Measurements from ENCODE around the gene RASA3. TPM values are rescaled to one million over a fixed set of nuclear protein-coding genes. Genes with fewer than 3 reads are reported as not detected.
"Not testable (repeated sequence)": the region's sequence is repeated elsewhere in the genome, so short reads cannot be mapped to it uniquely, and the experiment has no call there.

RASA3 gene
- polyA plus RNA-seq, 1 donor from 2014 or later, result 8.5 TPM

- no peak overlapping the region for H3K4me3 ChIP-seq (ENCODE audit: low read length)
- H3K4me2 ChIP-seq (ENCODE audit: low read length), result no peak overlapping the region
- H3K27me3 ChIP-seq (ENCODE audit: insufficient read depth, low read depth, low read length), result no peaks in the 10 kb centered on the region
- no peak overlapping the region for H3K27ac ChIP-seq (ENCODE audit: low read length)
- no peaks in the 10 kb centered on the region for H3F3A ChIP-seq (ENCODE audit: insufficient read depth, low read length, poor library complexity, severe bottlenecking)
- no peak overlapping the region for H3K9ac ChIP-seq (ENCODE audit: low read length)
- TF ChIP-seq EP300 (conservative IDR thresholded peaks at IDR 0.05; ENCODE audit: poor library complexity, severe bottlenecking) (no peak), CTCF (IDR thresholded peaks at IDR 0.05; ENCODE audit: poor library complexity, severe bottlenecking) (no peak), RAD21 (conservative IDR thresholded peaks at IDR 0.05) (no peak), MXI1 (conservative IDR thresholded peaks at IDR 0.05; ENCODE audit: poor library complexity, severe bottlenecking) (no peak)
- H2AFZ ChIP-seq (ENCODE audit: low read depth, low read length), result no peak overlapping the region
- H3K36me3 ChIP-seq (ENCODE audit: insufficient read depth, low read length), result no peaks in the 10 kb centered on the region
- no peaks in the 10 kb centered on the region for H4K20me1 ChIP-seq (ENCODE audit: insufficient read depth)
- peaks cover under 1% of the 10 kb centered on the region for H3K79me2 ChIP-seq (replicated peaks; ENCODE audit: insufficient read depth, low read length)
- no peaks in the 10 kb centered on the region for H3K9me2 ChIP-seq (ENCODE audit: insufficient read depth, low read length)
- H3K9me3 ChIP-seq (ENCODE audit: low read length), result no peaks in the 10 kb centered on the region
Measured at GRCh38 chr13:114134944-114135610, 2.7 kb upstream of the RASA3 start.

- peaks cover 8% of the 10 kb centered on the region for H3K79me2 ChIP-seq (replicated peaks; ENCODE audit: insufficient read depth, low read length)
- no peaks in the 10 kb centered on the region for H3K27me3 ChIP-seq (ENCODE audit: insufficient read depth, low read depth, low read length)
- no peaks in the 10 kb centered on the region for H4K20me1 ChIP-seq (ENCODE audit: insufficient read depth)
- H3K9ac ChIP-seq (ENCODE audit: low read length), result no peak overlapping the region
- no peak overlapping the region for H2AFZ ChIP-seq (ENCODE audit: low read depth, low read length)
- TF ChIP-seq POLR2AphosphoS5 (IDR thresholded peaks at IDR 0.05) (no peak), SMC3 (conservative IDR thresholded peaks at IDR 0.05; ENCODE audit: poor library complexity) (no peak)
- H3K4me2 ChIP-seq (ENCODE audit: low read length), result no peak overlapping the region
- no peaks in the 10 kb centered on the region for H3K9me3 ChIP-seq (ENCODE audit: low read length)
- H3K36me3 ChIP-seq (ENCODE audit: insufficient read depth, low read length), result no peaks in the 10 kb centered on the region
- H3K9me2 ChIP-seq (ENCODE audit: insufficient read depth, low read length), result no peaks in the 10 kb centered on the region
- no peaks in the 10 kb centered on the region for H3F3A ChIP-seq (ENCODE audit: insufficient read depth, low read length, poor library complexity, severe bottlenecking)
- no peak overlapping the region for H3K27ac ChIP-seq (ENCODE audit: low read length)
- H3K4me3 ChIP-seq (ENCODE audit: low read length), result no peak overlapping the region
Measured at GRCh38 chr13:114134111-114134943, 1.9 kb upstream of the RASA3 start.

- not testable (repeated sequence) for H3K36me3 ChIP-seq (ENCODE audit: insufficient read depth, low read length); H2AFZ ChIP-seq (ENCODE audit: low read depth, low read length); H3K4me3 ChIP-seq (ENCODE audit: low read length); H4K20me1 ChIP-seq (ENCODE audit: insufficient read depth); H3K9ac ChIP-seq (ENCODE audit: low read length); H3K27ac ChIP-seq (ENCODE audit: low read length); H3K9me2 ChIP-seq (ENCODE audit: insufficient read depth, low read length); H3F3A ChIP-seq (ENCODE audit: insufficient read depth, low read length, poor library complexity, severe bottlenecking); H3K9me3 ChIP-seq (ENCODE audit: low read length); H3K27me3 ChIP-seq (ENCODE audit: insufficient read depth, low read depth, low read length); H3K4me2 ChIP-seq (ENCODE audit: low read length)
- peaks cover 15% of the 10 kb centered on the region for H3K79me2 ChIP-seq (replicated peaks; ENCODE audit: insufficient read depth, low read length)
Measured at GRCh38 chr13:114133552-114133951, 1.1 kb upstream of the RASA3 start.

- H3K79me2 ChIP-seq (replicated peaks; ENCODE audit: insufficient read depth, low read length), result peaks cover 19% of the 10 kb centered on the region
- not testable (repeated sequence) for H3K9me2 ChIP-seq (ENCODE audit: insufficient read depth, low read length); H3K4me3 ChIP-seq (ENCODE audit: low read length); H3K4me2 ChIP-seq (ENCODE audit: low read length); H3K9ac ChIP-seq (ENCODE audit: low read length); H3K27ac ChIP-seq (ENCODE audit: low read length); H3F3A ChIP-seq (ENCODE audit: insufficient read depth, low read length, poor library complexity, severe bottlenecking); H4K20me1 ChIP-seq (ENCODE audit: insufficient read depth); H3K36me3 ChIP-seq (ENCODE audit: insufficient read depth, low read length); H3K9me3 ChIP-seq (ENCODE audit: low read length); H2AFZ ChIP-seq (ENCODE audit: low read depth, low read length); H3K27me3 ChIP-seq (ENCODE audit: insufficient read depth, low read depth, low read length)
Measured at GRCh38 chr13:114133126-114133525, 703 bp upstream of the RASA3 start.
